GM19035 (cell line): ENCODE measurements around the gene KIF26B.
"Not testable (repeated sequence)": the region's sequence is repeated elsewhere in the genome, so short reads cannot be mapped to it uniquely, and the experiment has no call there.

Experiments
- ATAC-seq: cut with Tn5 transposase; IDR thresholded peaks from one replicate; pipeline ENCODE4 v1.9.1; 2021; ENCODE audit not compliant: unreplicated experiment

The KIF26B gene

DNA sequence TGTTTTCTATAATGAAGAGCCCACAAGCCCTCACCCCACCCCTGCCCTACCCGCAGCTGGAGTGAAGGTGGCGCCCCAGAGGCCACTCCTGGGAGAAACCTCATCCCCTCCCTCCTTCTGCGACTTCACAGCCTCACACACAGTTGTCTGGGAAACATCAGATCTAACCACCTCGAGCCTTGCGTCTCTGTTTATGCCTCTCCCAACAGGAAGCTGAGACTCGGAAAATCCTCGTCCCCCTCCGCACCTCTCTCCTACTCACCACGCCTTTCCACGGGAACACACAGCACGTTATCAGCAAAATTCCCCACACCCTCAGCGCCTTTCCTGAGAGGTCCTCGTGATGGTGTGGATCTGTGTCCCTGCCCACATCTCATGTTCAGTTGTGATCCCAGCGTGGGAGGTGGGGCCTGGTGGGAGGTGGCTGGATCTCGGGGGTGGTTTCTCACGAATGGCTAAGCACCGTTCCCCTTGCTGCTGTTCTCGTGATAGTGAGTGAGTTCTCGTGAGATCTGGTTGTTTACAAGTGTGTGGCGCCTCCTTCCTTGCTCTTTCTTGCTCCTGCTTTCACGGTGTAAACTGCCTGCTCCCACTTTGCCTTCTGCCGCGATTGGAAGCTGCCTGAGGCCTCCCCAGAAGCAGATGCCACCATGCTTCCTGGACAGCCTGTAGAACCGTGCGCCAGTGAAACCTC, 190.6 kb downstream of the KIF26B start:
- ATAC-seq: no peak

GRCh38 chr1:245348626-245349025, 193.8 kb downstream of the KIF26B start:
- no peak for ATAC-seq

GRCh38 chr1:245353411-245353810, 198.6 kb downstream of the KIF26B start:
- ATAC-seq: no peak

GRCh38 chr1:245353915-245354775, 199.4 kb downstream of the KIF26B start:
- ATAC-seq: no peak

- not testable (repeated sequence) for ATAC-seq
These were observed 201.3 kb downstream of the KIF26B start for GRCh38 chr1:245355851-245356630.

GRCh38 chr1:245356891-245357585, 202.3 kb downstream of the KIF26B start:
- ATAC-seq: no peak

DNA sequence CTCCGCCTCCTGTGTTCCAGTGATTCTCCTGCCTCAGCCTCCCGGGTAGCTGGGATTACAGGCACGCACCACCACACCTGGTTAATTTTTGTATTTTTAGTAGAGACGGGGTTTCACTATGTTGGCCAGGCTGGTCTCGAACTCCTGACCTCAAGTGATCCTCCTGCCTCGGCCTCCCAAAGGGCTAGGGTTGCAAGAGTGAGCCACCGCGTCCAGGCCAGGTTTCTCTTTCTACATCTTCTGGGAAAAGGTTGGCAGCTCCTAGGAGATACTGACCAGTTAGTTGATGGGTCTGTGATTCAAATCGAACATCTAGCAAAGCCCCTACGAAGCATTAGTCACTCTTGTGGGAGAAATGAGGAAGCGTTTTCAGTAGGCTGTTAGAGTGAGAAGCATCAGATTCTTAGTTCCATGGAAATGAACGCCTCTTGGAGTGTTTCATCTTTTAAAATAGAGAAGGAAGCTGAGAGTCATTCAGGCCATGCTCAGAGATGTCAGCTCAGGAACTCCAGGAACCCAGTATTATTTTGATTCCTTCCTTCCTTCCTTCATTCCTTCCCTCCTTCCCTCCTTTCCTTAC, 204.4 kb downstream of the KIF26B start:
- not testable (repeated sequence) for ATAC-seq

GRCh38 chr1:245361065-245361464, 206.3 kb downstream of the KIF26B start:
- ATAC-seq: no peak

GRCh38 chr1:245361951-245362350, 207.2 kb downstream of the KIF26B start:
- ATAC-seq: no peak

DNA sequence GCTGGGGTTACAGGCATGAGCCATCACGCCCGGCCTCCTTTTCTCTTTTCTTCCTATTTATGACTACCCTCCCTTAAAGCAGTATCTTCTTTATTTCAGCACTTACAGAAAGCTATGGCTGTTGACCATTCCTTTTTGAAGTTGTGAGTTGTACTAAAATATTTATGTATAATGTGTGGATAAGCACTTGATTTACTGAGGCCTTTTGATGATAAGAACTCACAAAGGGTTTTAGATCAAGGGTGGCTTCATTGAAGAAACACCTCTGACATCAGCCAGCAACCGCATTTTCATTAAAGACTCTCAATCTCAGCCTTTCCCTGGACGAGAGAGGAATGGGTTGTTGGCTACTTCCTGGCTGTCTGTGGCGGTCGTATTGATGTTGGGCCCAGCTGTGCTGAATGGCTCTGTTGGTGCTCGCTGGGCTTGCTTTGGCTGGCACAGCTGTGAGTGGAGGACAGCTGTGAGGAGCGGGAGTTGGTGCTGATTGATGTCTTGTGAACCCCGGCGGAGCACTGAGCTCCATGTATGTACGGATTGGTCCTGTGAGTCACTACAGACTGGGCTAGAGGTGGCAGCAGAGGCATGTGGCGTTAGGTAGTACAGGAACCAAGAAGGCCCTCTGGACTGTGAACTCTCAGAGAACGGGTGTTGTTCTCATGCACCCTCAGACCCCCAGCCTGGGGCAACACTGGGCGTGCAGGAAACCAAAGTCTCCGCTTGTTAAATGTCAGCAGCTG, 208.8 kb downstream of the KIF26B start:
- no peak for ATAC-seq

GRCh38 chr1:245365095-245366020, 210.6 kb downstream of the KIF26B start:
- ATAC-seq: no peak

- ATAC-seq: no peak
These were observed 212.1 kb downstream of the KIF26B start for GRCh38 chr1:245366886-245367285.

GRCh38 chr1:245370175-245370825, 215.5 kb downstream of the KIF26B start:
- ATAC-seq: no peak

DNA sequence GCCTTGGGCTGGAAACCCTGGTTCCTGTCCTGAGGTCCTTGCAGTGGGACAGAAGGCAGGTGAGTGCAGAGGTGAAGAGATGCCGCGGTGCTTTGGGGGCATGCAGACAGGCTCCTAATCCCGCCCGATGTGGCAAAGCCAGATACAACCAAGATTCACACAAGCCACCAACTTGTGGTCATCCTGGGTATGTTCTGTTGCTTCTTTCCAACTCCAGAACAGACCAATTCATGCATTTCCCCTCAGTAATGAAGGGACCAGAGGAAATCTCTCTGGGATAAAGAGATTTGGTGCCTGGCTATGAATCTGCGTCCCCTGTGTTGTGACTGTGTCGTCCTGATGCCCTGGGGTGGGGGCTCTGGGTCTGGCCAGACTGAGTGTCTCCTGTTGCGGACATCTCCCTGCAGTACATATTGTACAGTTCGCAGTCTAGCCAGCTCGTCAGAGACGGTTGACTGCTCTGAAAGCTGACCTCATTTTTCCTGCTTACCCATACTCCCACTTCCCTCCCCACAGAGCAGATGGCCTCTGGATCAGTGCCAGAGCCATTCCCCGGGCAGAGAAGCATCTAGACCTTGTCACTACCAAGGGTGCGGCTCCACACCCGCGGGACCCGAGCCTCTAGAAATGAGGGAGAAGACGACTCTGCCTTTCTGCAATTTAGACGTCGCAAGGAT, 216.3 kb downstream of the KIF26B start:
- no peak for ATAC-seq

DNA sequence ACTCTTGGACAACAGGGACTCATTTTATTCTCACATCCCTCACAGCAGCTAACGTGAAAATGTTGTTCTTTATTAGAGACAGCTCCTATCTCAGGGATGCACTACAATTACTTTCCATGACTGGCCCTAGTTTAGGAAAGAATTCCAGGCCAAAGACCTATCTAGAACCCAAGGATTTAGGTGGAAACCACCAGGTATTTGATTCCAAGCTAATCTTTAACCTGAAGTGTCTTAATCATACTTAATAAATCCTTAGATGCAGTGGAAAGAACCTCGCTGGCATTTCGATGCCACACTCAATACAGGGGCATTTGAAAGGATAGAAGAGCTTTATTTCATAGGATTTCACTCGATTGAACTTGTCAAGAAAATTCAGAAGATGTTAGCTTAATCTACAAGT, 218.3 kb downstream of the KIF26B start:
- no peak for ATAC-seq

- ATAC-seq: no peak
These were observed 221.1 kb downstream of the KIF26B start for GRCh38 chr1:245375789-245376460.

GRCh38 chr1:245377854-245378253, 223.1 kb downstream of the KIF26B start:
- ATAC-seq: no peak
